IMR-90 (cell line): ENCODE data around the gene EFCAB5. TPM values are rescaled to one million over a fixed set of nuclear protein-coding genes. Genes with fewer than 3 reads are reported as not detected.

Experiments used
- ATAC-seq: fragments of 200-7000 bp; cut with Tn5 transposase; 2 replicates; pipeline ENCODE4 v1.9.1; 2020; ENCODE audit warnings: low read depth, mild to moderate bottlenecking, moderate library complexity
- BruUV-seq: library from RNA; stranded (reverse); fragments of 400-500 nt; replicated peaks from 2 replicates; lab custom pipeline; 2021; lab: Mats Ljungman, UMichigan
- CTCF ChIA-PET: fragments of 300-600 bp; formaldehyde crosslinking; extraction: SDS; loops from one replicate; lab custom pipeline; 2021; ENCODE audit warnings: antibody characterized with exemption; lab: Yijun Ruan, JAX
- POLR2A ChIA-PET: fragments of 300-600 bp; sonication (Branson Sonifier 250); formaldehyde crosslinking; loops from one replicate; lab custom pipeline; 2022; ENCODE audit warnings: antibody characterized with exemption; ENCODE audit not compliant: unreplicated experiment; lab: Charles Lee
- DNase-seq: peaks from one replicate; pipeline ENCODE4 v3.0.0; 2013
- H2AFZ ChIP-seq: replicated peaks from 2 replicates; pipeline ENCODE3; 2013; ENCODE audit warnings: low read length, mild to moderate bottlenecking; ENCODE audit not compliant: poor library complexity
- H2AK5ac ChIP-seq: 2 replicates; pipeline ENCODE4 v1.6.1; 2013; ENCODE audit warnings: low read depth, low read length, inconsistent platforms
- H2AK9ac ChIP-seq: replicated peaks from 2 replicates; pipeline ENCODE3; 2013; ENCODE audit warnings: mild to moderate bottlenecking, low read depth, low read length, moderate library complexity; ENCODE audit not compliant: poor library complexity
- H2BK120ac ChIP-seq: 2 replicates; pipeline ENCODE4 v1.6.1; 2013; ENCODE audit warnings: low read depth, low read length, inconsistent platforms
- H2BK15ac ChIP-seq: 3 replicates; pipeline ENCODE4 v1.6.1; 2013; ENCODE audit warnings: low read depth, low read length, inconsistent platforms
- H2BK20ac ChIP-seq: 2 replicates; pipeline ENCODE4 v1.6.1; 2013; ENCODE audit warnings: low read depth, mild to moderate bottlenecking, inconsistent platforms, low read length, moderate library complexity
- H2BK5ac ChIP-seq: 2 replicates; pipeline ENCODE4 v1.6.1; 2013; ENCODE audit warnings: mild to moderate bottlenecking, low read depth, low read length, inconsistent platforms; ENCODE audit not compliant: poor library complexity, severe bottlenecking
- H3K14ac ChIP-seq: replicated peaks from 2 replicates; pipeline ENCODE4 v1.6.1; 2013; ENCODE audit warnings: low read depth, low read length, inconsistent platforms
- H3K18ac ChIP-seq: 2 replicates; pipeline ENCODE4 v1.6.1; 2013; ENCODE audit warnings: low read depth, low read length, control low read depth
- H3K23ac ChIP-seq: 2 replicates; pipeline ENCODE4 v1.6.1; 2013; ENCODE audit warnings: low read depth, low read length, inconsistent platforms
- H3K27ac ChIP-seq: 2 replicates; pipeline ENCODE4 v1.5.1; 2013; ENCODE audit warnings: mild to moderate bottlenecking, control low read depth, low read length; ENCODE audit not compliant: insufficient read depth
- H3K27me3 ChIP-seq: 2 replicates; pipeline ENCODE4 v1.6.1; 2013; ENCODE audit warnings: low read length; ENCODE audit not compliant: control insufficient read depth, insufficient read depth
- H3K36me3 ChIP-seq: 2 replicates; pipeline ENCODE4 v1.6.1; 2013; ENCODE audit warnings: low read length, mixed read lengths; ENCODE audit not compliant: control insufficient read depth, insufficient read depth
- H3K4ac ChIP-seq: 2 replicates; pipeline ENCODE4 v1.6.1; 2013; ENCODE audit warnings: low read depth, low read length, inconsistent platforms
- H3K4me1 ChIP-seq: 2 replicates; pipeline ENCODE4 v1.6.1; 2013; ENCODE audit warnings: low read length, mixed read lengths; ENCODE audit not compliant: control insufficient read depth, insufficient read depth
- H3K4me2 ChIP-seq: 2 replicates; pipeline ENCODE4 v1.6.1; 2013; ENCODE audit warnings: low read depth, mild to moderate bottlenecking, control low read depth, low read length, moderate library complexity
- H3K4me3 ChIP-seq: 2 replicates; pipeline ENCODE4 v1.5.1; 2013; ENCODE audit warnings: low read depth, mild to moderate bottlenecking, control low read depth, low read length, moderate library complexity; ENCODE audit not compliant: insufficient read depth
- H3K56ac ChIP-seq: 2 replicates; pipeline ENCODE4 v1.6.1; 2013; ENCODE audit warnings: low read length, inconsistent platforms; ENCODE audit not compliant: insufficient read depth; ENCODE audit errors: extremely low read depth
- H3K79me1 ChIP-seq, 2 experiments: 2 replicates each; pipeline ENCODE4 v1.6.1; 2013; ENCODE audit warnings: low read length in 2 of 2, inconsistent platforms in 1 of 2, low read depth in 1 of 2
- H3K9ac ChIP-seq: 2 replicates; pipeline ENCODE4 v1.6.1; 2013; ENCODE audit warnings: low read depth, low read length, control low read depth
- H3K9me1 ChIP-seq: 2 replicates; pipeline ENCODE4 v1.6.1; 2013; ENCODE audit warnings: low read length, inconsistent platforms; ENCODE audit not compliant: insufficient read depth
- H3K9me3 ChIP-seq: 2 replicates; pipeline ENCODE4 v1.6.1; 2013; ENCODE audit warnings: low read length; ENCODE audit not compliant: control insufficient read depth, insufficient read depth
- H4K20me1 ChIP-seq: 2 replicates; pipeline ENCODE4 v1.6.1; 2013; ENCODE audit warnings: low read length, inconsistent platforms; ENCODE audit not compliant: insufficient read depth
- H4K5ac ChIP-seq: 2 replicates; pipeline ENCODE4 v1.6.1; 2013; ENCODE audit warnings: mild to moderate bottlenecking, low read depth, low read length, control low read depth
- H4K8ac ChIP-seq, 2 experiments: 2 replicates each; pipeline ENCODE4 v1.6.1; 2013; ENCODE audit warnings: low read depth in 2 of 2, low read length in 2 of 2, control low read depth in 1 of 2, inconsistent platforms in 1 of 2
- H4K91ac ChIP-seq: 2 replicates; pipeline ENCODE4 v1.6.1; 2013; ENCODE audit warnings: low read depth, low read length, inconsistent platforms; ENCODE audit not compliant: insufficient read depth
- BHLHE40 ChIP-seq: fragments of 150-350 bp; IDR thresholded peaks from 2 replicates; pipeline ENCODE4 v1.6.1; 2016; ENCODE audit warnings: mild to moderate bottlenecking, low read depth, low read length
- CTCF ChIP-seq: conservative IDR thresholded peaks from 2 replicates; pipeline ENCODE4 v1.5.1; 2012; ENCODE audit warnings: mild to moderate bottlenecking, low read depth, low read length, improper control_type of control experiment
- MAZ ChIP-seq: IDR thresholded peaks from 2 replicates; pipeline ENCODE4 v1.6.1; 2012; ENCODE audit warnings: low read depth, mild to moderate bottlenecking, low read length, improper control_type of control experiment, moderate library complexity, borderline replicate concordance
- SMC3 ChIP-seq: fragments of 150-350 bp; IDR thresholded peaks from 2 replicates; pipeline ENCODE4 v1.6.1; 2016; ENCODE audit warnings: low read depth, mild to moderate bottlenecking, antibody characterized with exemption, low read length, moderate library complexity
- dilution Hi-C: fragments of 300-500 bp; cut with HindIII; formaldehyde crosslinking; loops from one replicate; pipeline ENCODE4 v1.14.3; 2018; ENCODE audit warnings: low sequenced_read_pairs; ENCODE audit not compliant: unreplicated experiment
- in situ Hi-C: fragments of 300-500 bp; cut with MboI; formaldehyde crosslinking; loops from 3 replicates; pipeline ENCODE4 v1.14.3; 2019; ENCODE audit warnings: low sequenced_read_pairs, inconsistent platforms, mixed read lengths
- intact Hi-C: fragments of 100-400 bp; cut with micrococcal nuclease; formaldehyde crosslinking; loops from 2 replicates; pipeline ENCODE4 v1.10.0; 2022
- polyA plus RNA-seq, 3 experiments: library from polyadenylated mRNA; depleted of rRNA; stranded (reverse); fragments of >200 nt; gene quantifications; 2 replicates each; pipeline ENCODE4 v1.2.3, GENCODE V29; 2012; ENCODE audit warnings: low replicate concordance in 1 of 3
- total RNA-seq: library from RNA; depleted of rRNA; stranded (reverse); fragments of >200 nt; gene quantifications from 2 replicates; pipeline ENCODE4 v1.2.3, GENCODE V29; 2012

EFCAB5 gene
- total and polyA plus RNA-seq, 2 of the 4 experiments (the other 2 are of a cell fraction), result 0.14 TPM; not detected in 1

GRCh38 chr17:30153463-30153862, 212.0 kb downstream of the EFCAB5 start:
- H3K9me1 ChIP-seq, result peaks cover 8% of the 10 kb centered on the region; the same call in 1 of the 2 replicates
- peaks cover 34% of the 10 kb centered on the region for H4K20me1 ChIP-seq
- ChIA-PET POLR2A (no interaction called here), CTCF (no interaction called here)
- in situ Hi-C loops (no loop called here), intact Hi-C loops (no loop called here), dilution Hi-C loops (no loop called here)
- H2BK5ac ChIP-seq, result no peak overlapping the region
- H2AK5ac ChIP-seq, result no peak overlapping the region
- H4K91ac ChIP-seq, result no peak overlapping the region
- H2AFZ ChIP-seq, result no peak overlapping the region
- no peak overlapping the region for H3K4me3 ChIP-seq
- no peaks in the 10 kb centered on the region for H3K27me3 ChIP-seq
- H4K8ac ChIP-seq, result no peak overlapping the region
- TF ChIP-seq MAZ, result no peak
- no peak for TF ChIP-seq BHLHE40
- TF ChIP-seq SMC3, result no peak
- no peak for TF ChIP-seq CTCF
- no peaks in the 10 kb centered on the region for H3K9me3 ChIP-seq
- no peak overlapping the region for H2BK15ac ChIP-seq
- peaks cover 43 to 53% of the 10 kb centered on the region in 2 experiments for H3K79me1 ChIP-seq
- H2BK120ac ChIP-seq, result no peak overlapping the region
- H3K23ac ChIP-seq, result no peak overlapping the region
- no peak overlapping the region for H3K27ac ChIP-seq
- H3K9ac ChIP-seq, result no peak overlapping the region
- no peak overlapping the region for H3K4me2 ChIP-seq
- no peak for DNase-seq
- no peak for ATAC-seq
- H2BK20ac ChIP-seq, result no peak overlapping the region
- no peak overlapping the region for H3K4ac ChIP-seq
- H2AK9ac ChIP-seq, result no peak overlapping the region
- H3K4me1 ChIP-seq, result no peaks in the 10 kb centered on the region
- no peak overlapping the region for H3K18ac ChIP-seq
- BruUV-seq, result no TSS peak
- no peak overlapping the region for H3K56ac ChIP-seq
- peaks cover 2% of the 10 kb centered on the region; the same call in 1 of the 2 replicates for H3K36me3 ChIP-seq
- no peak overlapping the region for H4K5ac ChIP-seq
- no peak overlapping the region for H3K14ac ChIP-seq
